Measurements from ENCODE around the gene DNMT3A. TPM values are rescaled to one million over a fixed set of nuclear protein-coding genes. Genes with fewer than 3 reads are reported as not detected.

Gene DNMT3A
- total RNA-seq, 4 donors from 2014 or later = 16.1 to 33.7 (median 21.0) TPM

DNA sequence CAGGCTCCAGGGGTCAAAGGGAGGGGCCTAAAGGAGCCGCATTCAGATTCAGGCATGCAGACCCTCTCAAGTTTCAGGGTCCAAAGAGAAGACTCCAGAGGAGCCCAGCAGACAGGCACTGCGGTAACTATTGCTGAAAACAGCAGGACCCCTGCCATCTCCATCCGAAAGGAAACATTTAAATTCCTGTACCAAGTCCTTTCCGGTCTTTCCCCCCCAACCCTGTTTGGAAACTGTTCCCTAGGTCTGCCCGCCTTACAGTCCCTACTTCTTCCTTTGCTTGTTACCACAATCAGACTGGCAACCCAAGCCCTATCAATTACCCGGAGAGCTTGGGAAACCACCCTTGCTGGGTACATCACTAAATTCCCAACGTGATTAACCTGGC is 82.0 kb downstream of the DNMT3A start:
- intact Hi-C loops (cut with DNase I; ENCODE audit: low total_unique reads) (no loop called here), in situ Hi-C loops (cut with MboI; ENCODE audit: low pct_ligation_motif_present in 1 of 4, low pct_unique_long_range_greater_than_20kb in 1 of 4, low sequenced_read_pairs in 3 of 4) (no loop called here)
- WGBS, 2 donors (ENCODE audit: low coverage in 1 of 2) = 40 to 88% methylated on average over 1 to 7 of the region's 7 CpGs
- Histone ChIP-seq H3K4me3 (no peak overlapping the region), H3K4me1 (peaks cover 0 to 13% (median 6%) of the 10 kb centered on the region in 4 donors), H3K36me3 (peaks cover 0 to 3% (median 0%) of the 10 kb centered on the region in 4 donors), H3K9me3 (no peaks in the 10 kb centered on the region), H3K27me3 (no peaks in the 10 kb centered on the region), H3K27ac (no peak overlapping the region)
- TF ChIP-seq EP300 (IDR thresholded peaks at IDR 0.05; ENCODE audit: low read depth) (no peak), POLR2A (IDR thresholded peaks at IDR 0.05) (no peak), POLR2AphosphoS5 (IDR thresholded peaks at IDR 0.05) (no peak)
- TF ChIP-seq, protein P1, sequence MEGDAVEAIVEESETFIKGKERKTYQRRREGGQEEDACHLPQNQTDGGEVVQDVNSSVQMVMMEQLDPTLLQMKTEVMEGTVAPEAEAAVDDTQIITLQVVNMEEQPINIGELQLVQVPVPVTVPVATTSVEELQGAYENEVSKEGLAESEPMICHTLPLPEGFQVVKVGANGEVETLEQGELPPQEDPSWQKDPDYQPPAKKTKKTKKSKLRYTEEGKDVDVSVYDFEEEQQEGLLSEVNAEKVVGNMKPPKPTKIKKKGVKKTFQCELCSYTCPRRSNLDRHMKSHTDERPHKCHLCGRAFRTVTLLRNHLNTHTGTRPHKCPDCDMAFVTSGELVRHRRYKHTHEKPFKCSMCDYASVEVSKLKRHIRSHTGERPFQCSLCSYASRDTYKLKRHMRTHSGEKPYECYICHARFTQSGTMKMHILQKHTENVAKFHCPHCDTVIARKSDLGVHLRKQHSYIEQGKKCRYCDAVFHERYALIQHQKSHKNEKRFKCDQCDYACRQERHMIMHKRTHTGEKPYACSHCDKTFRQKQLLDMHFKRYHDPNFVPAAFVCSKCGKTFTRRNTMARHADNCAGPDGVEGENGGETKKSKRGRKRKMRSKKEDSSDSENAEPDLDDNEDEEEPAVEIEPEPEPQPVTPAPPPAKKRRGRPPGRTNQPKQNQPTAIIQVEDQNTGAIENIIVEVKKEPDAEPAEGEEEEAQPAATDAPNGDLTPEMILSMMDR (IDR thresholded peaks at IDR 0.05) = no peak
- DNase-seq = no peak

DNA sequence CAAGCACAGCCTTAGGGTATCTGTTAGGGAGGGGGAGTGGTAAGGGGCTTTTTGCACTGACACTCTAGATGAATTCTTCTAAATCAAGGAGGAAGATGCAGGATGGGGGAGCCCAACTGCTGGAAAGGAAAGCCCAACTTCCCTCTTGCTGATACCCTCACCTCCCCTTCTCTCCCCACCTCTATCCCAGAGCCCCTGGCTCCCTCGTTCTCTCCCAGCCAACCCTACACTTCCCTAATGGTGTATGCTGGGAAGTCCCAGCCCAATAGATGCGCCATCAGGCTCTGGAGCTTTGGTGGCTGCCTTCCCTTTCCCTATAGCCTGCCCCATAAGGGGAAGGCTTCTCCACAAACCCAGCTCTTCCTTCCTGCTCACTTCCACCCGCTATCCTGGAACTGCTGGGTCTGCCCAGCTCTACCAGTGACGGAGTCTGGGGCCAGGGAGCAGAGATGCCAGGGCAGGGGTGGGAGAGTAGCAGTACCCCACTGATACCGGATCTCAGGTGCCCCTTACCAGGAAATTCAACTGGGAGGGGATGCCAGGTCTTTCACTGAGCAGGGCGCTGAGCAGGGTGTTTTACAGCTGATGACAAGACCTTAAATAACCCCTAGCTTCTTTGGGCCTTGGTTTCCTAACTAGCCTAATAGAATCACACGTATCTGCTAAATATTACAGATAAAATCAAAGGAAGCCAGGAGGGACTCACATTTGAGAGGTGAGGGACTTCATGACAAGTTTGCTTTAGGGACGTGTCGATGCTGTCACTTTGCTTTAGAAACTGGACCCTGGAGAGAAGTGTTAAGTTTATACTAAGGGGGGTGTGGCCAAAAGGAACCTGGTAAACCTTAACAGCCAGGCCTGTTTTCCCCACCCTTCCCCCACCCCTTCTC is 82.6 kb downstream of the DNMT3A start:
- H3K4me3 ChIP-seq = no peak overlapping the region
- H3K4me1 ChIP-seq = peaks cover 0 to 13% (median 6%) of the 10 kb centered on the region in 4 donors
- in situ Hi-C loops (cut with MboI; ENCODE audit: low pct_ligation_motif_present in 1 of 4, low pct_unique_long_range_greater_than_20kb in 1 of 4, low sequenced_read_pairs in 3 of 4) = no loop called here
- WGBS, 2 donors (ENCODE audit: low coverage in 1 of 2) = 95% methylated on average over 9 of the region's 9 CpGs; no CpG with 5 or more reads in 1 of the 2 donors
- H3K36me3 ChIP-seq = peaks cover 0 to 3% (median 0%) of the 10 kb centered on the region in 4 donors
- no peak for TF ChIP-seq EP300 (IDR thresholded peaks at IDR 0.05; ENCODE audit: low read depth)
- TF ChIP-seq POLR2A (IDR thresholded peaks at IDR 0.05) = no peak
- TF ChIP-seq, protein P1 (IDR thresholded peaks at IDR 0.05) = no peak
- no peak for TF ChIP-seq POLR2AphosphoS5 (IDR thresholded peaks at IDR 0.05)
- no peaks in the 10 kb centered on the region for H3K27me3 ChIP-seq
- H3K27ac ChIP-seq = no peak overlapping the region
- H3K9me3 ChIP-seq = no peaks in the 10 kb centered on the region
- intact Hi-C loops (cut with DNase I; ENCODE audit: low total_unique reads) = no loop called here
- no peak for DNase-seq

DNA sequence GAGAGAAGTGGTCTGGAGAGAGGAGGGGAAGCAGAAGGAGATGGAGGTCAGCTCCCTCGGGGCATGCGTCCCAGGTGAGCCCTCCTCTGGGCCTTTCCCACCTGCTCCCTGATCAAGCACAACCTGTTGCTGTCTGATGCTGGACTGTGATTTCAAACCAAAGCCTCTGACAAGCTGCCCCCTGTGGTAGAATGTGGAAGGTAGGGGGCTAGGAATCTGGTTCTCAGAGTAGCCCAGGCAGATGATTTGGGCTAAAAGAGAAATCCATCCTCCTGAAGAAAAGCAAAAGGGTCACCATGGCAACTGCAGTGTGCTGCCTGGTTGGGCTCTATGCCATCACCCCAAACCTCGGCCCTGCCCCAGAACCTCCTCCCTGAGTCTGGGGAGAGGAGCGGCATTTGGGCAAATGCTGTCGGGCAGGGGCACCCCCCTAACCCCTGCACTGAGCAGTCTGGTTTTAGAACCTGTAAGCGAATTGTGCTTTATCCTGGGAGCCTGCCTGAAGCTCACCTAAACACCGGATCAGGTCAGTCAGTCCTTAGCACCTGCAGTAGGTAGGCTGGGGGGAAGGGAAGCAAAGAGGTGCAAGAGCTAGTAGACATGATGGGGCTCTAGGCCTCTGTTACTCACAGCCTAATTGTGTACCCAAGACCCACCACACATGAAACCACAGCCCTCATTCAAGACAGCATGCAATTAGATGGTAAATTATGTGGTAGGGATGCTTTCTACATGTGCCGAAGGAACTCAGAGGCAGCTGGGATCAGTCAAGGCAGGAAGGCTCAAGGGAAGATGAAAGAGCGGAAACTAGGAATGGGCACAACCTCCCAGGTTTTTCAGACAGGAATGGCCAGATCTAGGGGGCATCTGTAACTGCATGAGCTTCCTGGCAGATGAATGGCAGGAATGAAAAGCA is 83.5 kb downstream of the DNMT3A start:
- Histone ChIP-seq H3K36me3 (peaks cover 0 to 3% (median 0%) of the 10 kb centered on the region in 4 donors), H3K27me3 (no peaks in the 10 kb centered on the region), H3K4me1 (peaks cover 0 to 14% (median 6%) of the 10 kb centered on the region in 4 donors), H3K4me3 (no peak overlapping the region), H3K9me3 (no peaks in the 10 kb centered on the region), H3K27ac (peak overlapping the region in 3 of 4 donors; percentile 30 to 68 (median 47))
- in situ Hi-C loops (cut with MboI; ENCODE audit: low pct_ligation_motif_present in 1 of 4, low pct_unique_long_range_greater_than_20kb in 1 of 4, low sequenced_read_pairs in 3 of 4) (no loop called here), intact Hi-C loops (cut with DNase I; ENCODE audit: low total_unique reads) (no loop called here)
- no peak for DNase-seq
- WGBS, 2 donors (ENCODE audit: low coverage in 1 of 2) = 80 to 87% methylated on average over 1 to 9 of the region's 9 CpGs
- TF ChIP-seq, protein P1 (IDR thresholded peaks at IDR 0.05) = no peak
- TF ChIP-seq POLR2A (IDR thresholded peaks at IDR 0.05) (no peak), EP300 (IDR thresholded peaks at IDR 0.05; ENCODE audit: low read depth) (no peak), POLR2AphosphoS5 (IDR thresholded peaks at IDR 0.05) (no peak)
